ENCODE data around the gene CHAD. TPM values are rescaled to one million over a fixed set of nuclear protein-coding genes. Genes with fewer than 3 reads are reported as not detected.

The CHAD gene
- total RNA-seq, 1 experiment from 2014 or later, result not detected

GRCh38 chr17:50445730-50446325 lies 22.9 kb downstream of the CHAD start:
- H3K9me3 Mint-ChIP-seq (ENCODE audit: unreplicated experiment), result no peaks in the 10 kb centered on the region
- Histone ChIP-seq H3K27me3 (replicated peaks; ENCODE audit: control insufficient read depth, insufficient read depth, low read length) (no peaks in the 10 kb centered on the region), H3K4me1 (peaks cover 51% of the 10 kb centered on the region), H3K36me3 (ENCODE audit: control insufficient read depth, insufficient read depth, low read length) (no peaks in the 10 kb centered on the region), H3K4me3 (ENCODE audit: low read depth, low read length) (no peak overlapping the region), H3K9me3 (no peaks in the 10 kb centered on the region)
- no peaks in the 10 kb centered on the region for H3K27me3 Mint-ChIP-seq (ENCODE audit: insufficient read depth, unreplicated experiment)
- H3K27ac Mint-ChIP-seq (ENCODE audit: unreplicated experiment), result peak overlapping the region; percentile 40
- CTCF ChIA-PET, result interaction anchor here (0.9 to 1.7 kb wide), 2 partner anchors 27 to 48 kb away, joined by 4 to 6 read pairs; partner anchors contain the start of gene LRRC59
- no peak for DNase-seq
- BruUV-seq (replicated peaks), result no TSS peak
- POLR2A ChIA-PET, result interaction anchor here (0.6 kb wide), 1 partner anchor 49 kb away, joined by 3 read pairs; no protein-coding TSS in a partner anchor
- H3K4me1 Mint-ChIP-seq (ENCODE audit: low read depth, unreplicated experiment), result peaks cover 53% of the 10 kb centered on the region
- no peak for TF ChIP-seq CTCF (IDR thresholded peaks at IDR 0.05; ENCODE audit: insufficient read depth in 1 of 2, low read depth in 1 of 2, low read length in 1 of 2, severe bottlenecking in 1 of 2, unreplicated experiment in 1 of 2)
- intact Hi-C loops (cut with micrococcal nuclease; ENCODE audit: unreplicated experiment), result no loop called here
- H3K36me3 Mint-ChIP-seq (ENCODE audit: insufficient read depth, unreplicated experiment), result peaks cover 29% of the 10 kb centered on the region
- no peak overlapping the region for H3K4me3 Mint-ChIP-seq (ENCODE audit: unreplicated experiment)

- H3K4me3 Mint-ChIP-seq (ENCODE audit: unreplicated experiment), result no peak overlapping the region
- no peaks in the 10 kb centered on the region for H3K27me3 Mint-ChIP-seq (ENCODE audit: insufficient read depth, unreplicated experiment)
- intact Hi-C loops (cut with micrococcal nuclease; ENCODE audit: unreplicated experiment), result no loop called here
- no peak overlapping the region for H3K4me3 ChIP-seq (ENCODE audit: low read depth, low read length)
- POLR2A ChIA-PET, result interaction anchor here (0.6 kb wide), 1 partner anchor 49 kb away, joined by 3 read pairs; no protein-coding TSS in a partner anchor
- H3K36me3 Mint-ChIP-seq (ENCODE audit: insufficient read depth, unreplicated experiment), result peaks cover 31% of the 10 kb centered on the region
- H3K27ac Mint-ChIP-seq (ENCODE audit: unreplicated experiment), result peak overlapping the region; percentile 74
- BruUV-seq (replicated peaks), result no TSS peak
- no peaks in the 10 kb centered on the region for H3K27me3 ChIP-seq (replicated peaks; ENCODE audit: control insufficient read depth, insufficient read depth, low read length)
- no peaks in the 10 kb centered on the region for H3K9me3 ChIP-seq
- peaks cover 59% of the 10 kb centered on the region for H3K4me1 ChIP-seq
- H3K4me1 Mint-ChIP-seq (ENCODE audit: low read depth, unreplicated experiment), result peaks cover 61% of the 10 kb centered on the region
- no peaks in the 10 kb centered on the region for H3K9me3 Mint-ChIP-seq (ENCODE audit: unreplicated experiment)
- CTCF ChIA-PET, result interaction anchor here (0.6 to 2.4 kb wide), 5 partner anchors 20 to 55 kb away, joined by 3 to 15 read pairs (median 4); partner anchors contain the start of genes LRRC59 and RSAD1
- no peaks in the 10 kb centered on the region for H3K36me3 ChIP-seq (ENCODE audit: control insufficient read depth, insufficient read depth, low read length)
- no peak for DNase-seq
- TF ChIP-seq CTCF (IDR thresholded peaks at IDR 0.05; ENCODE audit: insufficient read depth in 1 of 2, low read depth in 1 of 2, low read length in 1 of 2, severe bottlenecking in 1 of 2, unreplicated experiment in 1 of 2), result no peak
Measured at GRCh38 chr17:50444841-50445715, 23.6 kb downstream of the CHAD start.

GRCh38 chr17:50443505-50443974 lies 25.1 kb downstream of the CHAD start:
- DNase-seq, result peak; percentile 71 to 77
- Histone ChIP-seq H3K4me3 (ENCODE audit: low read depth, low read length) (no peak overlapping the region), H3K36me3 (ENCODE audit: control insufficient read depth, insufficient read depth, low read length) (no peaks in the 10 kb centered on the region), H3K9me3 (no peaks in the 10 kb centered on the region), H3K27me3 (replicated peaks; ENCODE audit: control insufficient read depth, insufficient read depth, low read length) (no peaks in the 10 kb centered on the region), H3K4me1 (peaks cover 67% of the 10 kb centered on the region)
- TF ChIP-seq CTCF (IDR thresholded peaks at IDR 0.05; ENCODE audit: insufficient read depth in 1 of 2, low read depth in 1 of 2, low read length in 1 of 2, severe bottlenecking in 1 of 2, unreplicated experiment in 1 of 2), result no peak
- H3K4me1 Mint-ChIP-seq (ENCODE audit: low read depth, unreplicated experiment), result peaks cover 70% of the 10 kb centered on the region
- H3K27me3 Mint-ChIP-seq (ENCODE audit: insufficient read depth, unreplicated experiment), result no peaks in the 10 kb centered on the region
- H3K27ac Mint-ChIP-seq (ENCODE audit: unreplicated experiment), result peak overlapping the region; percentile 74
- intact Hi-C loops (cut with micrococcal nuclease; ENCODE audit: unreplicated experiment), result loop anchor here (1.0 kb wide), 2 partner anchors 16 to 36 kb away; no protein-coding TSS in a partner anchor
- TSS peak; percentile 6 for BruUV-seq (replicated peaks)
- H3K36me3 Mint-ChIP-seq (ENCODE audit: insufficient read depth, unreplicated experiment), result peaks cover 38% of the 10 kb centered on the region
- ChIA-PET CTCF (interaction anchor here (0.6 to 2.4 kb wide), 11 partner anchors 12 to 98 kb away, joined by 3 to 19 read pairs (median 5); partner anchors contain the start of genes ACSF2, LRRC59 and RSAD1), POLR2A (interaction anchor here (0.6 to 1.9 kb wide), 10 partner anchors 12 to 423 kb away, joined by 3 to 11 read pairs (median 4); partner anchors contain the start of genes ACSF2, LRRC59, TOB1 and XYLT2)
- H3K4me3 Mint-ChIP-seq (ENCODE audit: unreplicated experiment), result peak overlapping the region; percentile 43
- H3K9me3 Mint-ChIP-seq (ENCODE audit: unreplicated experiment), result no peaks in the 10 kb centered on the region
